ENCODE data around the gene HNRNPLL.
A peak's percentile ranks its signal among the peaks of the same experiment; 100 is the strongest.

The HNRNPLL gene

DNA sequence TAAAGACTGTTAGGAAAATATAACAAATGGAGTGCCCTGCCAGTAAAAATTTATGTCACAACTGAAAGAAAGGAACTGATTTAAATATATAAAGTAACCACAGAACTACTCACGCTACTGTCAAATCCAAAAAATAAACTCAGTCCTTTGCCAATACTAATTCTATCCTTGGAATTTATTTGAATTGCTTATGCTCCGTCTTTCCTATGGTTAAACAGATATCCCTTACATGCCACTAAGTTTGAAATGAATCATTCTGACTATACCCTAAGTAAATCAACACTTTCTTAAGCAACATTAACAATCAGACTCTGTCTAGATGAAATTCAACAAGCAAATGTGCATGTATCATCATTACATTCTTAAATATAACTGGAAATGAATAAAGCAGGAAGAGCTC lies 9.8 kb downstream of the HNRNPLL start:
- no peak for DNase-seq (ENCODE audit: low read depth)

GRCh38 chr2:38591152-38591551 lies 11.6 kb downstream of the HNRNPLL start:
- no peak for DNase-seq (ENCODE audit: low read depth)

- no peak for DNase-seq (ENCODE audit: low read depth)
Observed at GRCh38 chr2:38590053-38590452, 12.7 kb downstream of the HNRNPLL start.

- no peak for DNase-seq (ENCODE audit: low read depth)
Observed at GRCh38 chr2:38586931-38587330, 15.8 kb downstream of the HNRNPLL start.

DNA sequence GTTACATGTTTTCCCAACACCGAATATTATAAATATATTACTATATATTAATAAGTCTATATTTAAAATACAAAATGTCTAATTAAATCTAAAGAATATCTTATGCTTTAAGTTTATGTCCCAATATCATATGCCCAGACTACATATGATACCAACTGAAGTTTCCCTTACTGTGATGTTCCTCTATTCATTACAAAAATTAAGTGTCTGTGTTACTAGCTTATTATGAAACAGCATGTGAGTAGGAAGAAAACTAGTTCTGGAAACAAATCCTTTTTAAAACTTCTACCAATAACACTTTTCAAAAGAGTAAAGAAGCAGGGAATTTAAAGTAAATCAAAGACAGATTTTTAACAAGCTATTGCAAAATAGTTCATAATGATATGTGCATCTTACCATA lies 17.8 kb downstream of the HNRNPLL start:
- DNase-seq (ENCODE audit: low read depth), result no peak

DNA sequence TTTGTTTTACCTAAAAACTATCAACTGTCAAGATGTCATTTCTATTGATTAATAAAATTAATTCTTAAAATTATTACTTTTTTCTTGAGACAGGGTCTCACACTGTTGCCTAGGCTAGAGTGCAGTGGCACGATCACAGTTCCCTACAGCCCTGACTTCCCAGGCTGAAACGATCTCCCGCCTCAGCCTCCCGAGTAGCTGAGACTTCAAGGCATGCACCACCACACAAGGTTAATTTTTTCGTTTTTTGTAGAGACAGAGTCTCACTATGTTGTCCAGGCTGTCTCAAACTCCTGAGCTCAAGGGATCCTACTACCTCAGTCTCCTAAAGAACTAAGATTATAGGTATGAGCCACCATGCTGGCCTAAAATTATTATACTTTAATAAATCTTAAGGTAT lies 18.7 kb downstream of the HNRNPLL start:
- no peak for DNase-seq (ENCODE audit: low read depth)

DNA sequence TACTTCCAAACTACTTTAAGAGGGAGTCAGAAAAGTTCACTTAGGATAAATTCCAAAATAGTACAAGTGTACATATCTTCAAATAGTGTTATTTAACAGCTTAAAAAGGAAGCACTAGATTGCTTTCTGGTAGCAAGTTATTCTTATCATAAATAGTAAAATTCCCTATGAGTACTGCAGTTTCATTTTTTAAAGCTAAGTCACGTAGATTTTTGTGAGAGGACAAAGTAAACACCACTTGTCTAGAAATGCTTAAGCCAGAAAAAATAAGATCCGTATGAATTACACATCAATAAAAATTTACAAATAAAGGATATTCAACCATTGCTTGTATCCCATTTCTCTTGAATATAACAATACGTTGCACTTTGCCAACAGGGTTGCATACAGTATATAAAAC lies 19.2 kb downstream of the HNRNPLL start:
- no peak for DNase-seq (ENCODE audit: low read depth)

DNA sequence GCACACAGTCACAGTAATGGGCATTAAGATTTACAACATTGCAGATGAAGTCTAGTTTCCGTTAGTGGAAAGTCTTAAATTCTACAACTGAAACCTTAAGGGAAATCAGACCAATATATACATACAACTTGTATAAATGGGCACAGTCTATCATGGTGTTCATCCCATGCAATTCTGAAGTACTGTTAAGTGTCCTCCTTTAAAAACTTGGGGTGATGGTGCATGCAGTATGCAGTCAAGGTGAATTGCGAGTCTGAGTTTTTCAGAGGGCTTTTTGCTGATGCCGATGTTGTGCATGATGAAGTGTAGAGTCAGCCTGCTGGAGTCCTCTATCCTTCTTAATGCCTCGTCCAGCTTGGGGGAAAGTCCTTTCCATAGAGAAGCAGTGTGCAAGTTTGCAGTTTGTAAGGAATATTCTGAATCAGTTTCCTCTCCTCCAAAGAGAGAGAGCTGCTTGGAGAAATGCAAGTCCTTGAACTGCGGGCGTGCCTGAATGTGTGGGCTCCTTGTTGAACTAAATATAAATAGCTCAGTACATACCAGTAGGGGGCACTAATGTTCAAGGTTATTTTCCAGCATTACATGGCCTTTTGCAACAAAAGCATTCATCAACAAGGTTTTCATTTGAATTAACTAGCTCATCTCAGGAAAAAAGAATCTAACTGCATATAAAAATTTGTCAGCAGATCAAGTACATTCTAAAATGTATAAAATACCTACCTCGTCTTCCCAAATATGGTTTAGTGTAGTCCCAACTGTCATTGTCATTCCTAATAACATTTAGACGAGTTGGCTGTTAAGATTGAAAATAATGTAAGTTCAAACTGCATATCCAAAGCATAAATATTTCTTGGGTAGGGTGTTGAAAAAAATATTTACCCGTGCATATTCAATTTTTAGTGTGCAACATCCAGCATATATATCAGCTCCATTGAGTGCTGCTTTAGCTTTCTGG lies 21.3 kb downstream of the HNRNPLL start:
- no peak for DNase-seq (ENCODE audit: low read depth)

GRCh38 chr2:38580115-38580636 lies 22.6 kb downstream of the HNRNPLL start:
- no peak for DNase-seq (ENCODE audit: low read depth)

DNA sequence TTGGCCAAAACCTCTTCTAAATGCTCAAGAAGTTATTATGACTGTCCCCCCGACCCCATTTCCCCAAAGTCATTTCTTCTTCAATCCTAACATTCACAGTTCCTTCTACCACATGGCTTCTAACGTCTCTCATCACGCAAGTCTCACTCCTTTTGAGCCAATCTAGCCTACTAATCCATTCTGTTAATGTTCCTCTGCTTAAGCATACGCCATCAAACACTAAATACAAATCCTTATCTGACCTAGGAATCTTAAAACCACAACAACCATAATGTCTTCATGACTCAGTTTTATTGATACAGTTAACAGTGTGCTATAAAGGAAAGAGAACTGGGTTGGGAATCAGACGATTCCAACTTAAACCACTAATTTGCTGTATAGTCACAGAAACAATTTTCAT lies 23.9 kb downstream of the HNRNPLL start:
- DNase-seq (ENCODE audit: low read depth), result no peak

DNA sequence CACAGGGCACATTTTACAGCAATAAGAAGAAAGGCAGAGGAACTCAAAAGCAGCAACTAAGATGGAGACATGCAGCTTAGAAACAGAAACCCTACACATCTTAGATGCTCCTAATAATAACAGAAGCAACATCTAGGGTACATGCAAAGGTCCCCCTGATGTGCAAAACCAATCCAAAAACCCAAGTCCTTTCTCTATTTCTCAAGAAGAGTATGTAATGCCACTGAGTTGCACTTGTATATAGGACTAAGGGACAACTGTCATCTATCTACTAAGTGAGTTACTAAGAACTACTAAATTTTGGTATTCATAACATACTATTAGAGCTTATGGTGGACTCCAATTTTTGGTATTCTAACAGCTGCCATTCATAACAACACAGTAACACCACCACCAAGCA lies 28.4 kb downstream of the HNRNPLL start:
- DNase-seq (ENCODE audit: low read depth), result no peak

DNA sequence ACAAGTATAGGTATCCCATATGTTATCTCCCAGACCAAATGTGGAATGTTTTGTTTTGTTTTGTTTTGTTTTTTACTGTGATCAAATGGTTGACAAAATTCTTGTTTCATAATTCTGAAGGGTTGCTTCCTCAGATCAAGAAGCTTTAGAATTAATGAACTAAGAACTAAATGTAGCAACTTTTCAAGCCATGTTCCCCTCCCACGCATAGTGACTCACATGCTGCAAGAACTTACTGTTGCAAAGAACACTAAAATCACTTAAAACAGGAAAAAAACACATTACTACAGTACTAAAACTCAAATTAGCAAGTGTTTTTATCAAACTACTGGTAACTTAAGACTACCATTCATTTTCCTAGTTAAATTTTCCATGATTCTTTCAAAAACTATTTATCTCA lies 30.6 kb downstream of the HNRNPLL start:
- peak; percentile 37 for DNase-seq (ENCODE audit: low read depth)

GRCh38 chr2:38571193-38571592 lies 31.5 kb downstream of the HNRNPLL start:
- no peak for DNase-seq (ENCODE audit: low read depth)

DNA sequence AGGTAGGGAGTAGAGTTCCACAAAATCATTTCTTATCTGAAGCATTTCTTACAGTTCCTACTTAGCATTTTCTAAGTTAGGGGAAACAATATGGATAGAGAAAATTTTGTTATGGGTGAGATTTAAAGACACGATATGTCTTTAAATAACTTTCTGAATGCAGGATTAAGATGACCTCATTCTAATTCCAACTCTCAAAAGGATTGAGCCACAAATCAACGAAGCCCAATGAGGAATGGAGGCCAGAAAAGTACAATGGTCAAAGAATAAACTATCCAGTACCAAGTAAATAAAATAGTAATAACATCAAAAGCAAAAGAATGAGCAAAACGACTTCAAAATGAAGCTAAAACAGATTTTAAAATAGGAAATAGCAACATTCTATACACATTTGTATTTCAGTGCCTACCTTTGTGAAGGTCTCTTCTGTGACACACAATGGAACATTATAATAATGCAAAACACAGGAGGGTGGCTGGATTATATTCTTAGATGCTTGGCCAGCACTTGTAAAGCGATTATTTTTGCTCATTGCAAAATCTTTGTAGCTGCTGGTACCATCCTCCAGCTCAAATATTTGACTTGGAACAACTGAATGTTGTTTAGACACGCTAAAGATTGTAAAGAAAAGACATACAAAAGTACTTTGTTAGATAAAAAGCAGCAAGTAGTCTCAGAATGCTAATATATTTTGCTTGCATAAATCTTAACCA lies 33.8 kb downstream of the HNRNPLL start:
- DNase-seq (ENCODE audit: low read depth), result no peak

DNA sequence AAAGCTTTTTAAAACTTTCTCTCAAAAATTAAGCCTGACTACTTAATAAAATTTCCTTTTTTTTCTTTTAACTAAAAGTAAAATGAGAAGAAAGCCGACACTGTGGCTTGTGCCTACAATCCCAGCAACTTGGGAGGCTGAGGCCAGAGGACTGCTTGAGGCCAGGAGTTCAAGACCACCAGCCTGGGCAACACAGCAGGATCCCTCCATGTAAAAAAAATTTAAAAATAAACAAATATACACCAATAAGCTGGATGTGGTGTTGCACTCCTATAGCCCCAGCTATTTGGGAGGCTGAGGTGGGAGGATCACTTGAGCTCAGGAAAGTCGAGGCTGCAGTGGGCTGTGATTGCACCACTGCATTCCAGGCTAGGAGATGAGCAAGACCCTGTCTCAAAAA lies 37.4 kb downstream of the HNRNPLL start:
- DNase-seq (ENCODE audit: low read depth), result no peak

- DNase-seq (ENCODE audit: low read depth), result no peak
Observed at GRCh38 chr2:38561691-38562090, 41.0 kb downstream of the HNRNPLL start.

DNA sequence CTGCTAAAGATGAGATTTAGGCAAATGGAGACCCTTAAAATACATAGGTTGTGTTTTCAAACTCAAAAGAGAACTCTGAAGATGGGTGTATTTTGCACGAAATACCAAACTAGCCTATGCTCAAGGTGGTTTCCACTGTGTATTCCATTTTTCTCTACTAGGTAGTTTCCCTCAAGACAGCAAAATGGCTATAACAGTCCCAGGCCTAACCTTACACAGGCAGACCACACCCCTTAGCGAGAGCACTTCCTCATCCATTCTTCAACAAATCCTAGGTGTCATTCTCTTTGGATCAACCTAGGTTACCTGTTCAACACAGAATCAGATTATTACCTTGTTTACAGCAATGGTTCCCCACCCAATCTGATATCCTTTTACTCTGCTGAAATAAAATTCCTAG lies 42.6 kb downstream of the HNRNPLL start:
- no peak for DNase-seq (ENCODE audit: low read depth)

GRCh38 chr2:38557981-38558380 lies 44.7 kb downstream of the HNRNPLL start:
- no peak for DNase-seq (ENCODE audit: low read depth)

DNA sequence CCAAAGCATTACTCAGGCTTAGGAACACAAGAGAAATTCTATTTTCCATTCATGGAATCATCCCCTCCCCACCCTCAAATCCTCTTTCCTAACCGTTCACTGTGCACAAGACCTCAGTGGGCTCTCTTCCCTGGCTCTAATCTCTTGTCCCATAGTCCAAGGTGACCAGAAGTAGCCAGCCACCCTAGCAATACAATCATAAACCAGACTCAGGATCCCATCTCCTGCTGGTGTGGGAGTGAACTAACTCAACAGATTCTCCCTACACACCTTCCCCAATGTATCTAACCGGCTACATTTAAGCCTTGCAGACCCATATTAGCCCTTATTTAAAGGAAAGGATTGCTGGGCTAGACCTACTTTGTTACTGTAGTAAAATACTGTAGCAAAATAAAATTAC lies 45.5 kb downstream of the HNRNPLL start:
- DNase-seq (ENCODE audit: low read depth), result no peak

GRCh38 chr2:38556006-38556801 lies 46.5 kb downstream of the HNRNPLL start:
- DNase-seq (ENCODE audit: low read depth), result no peak

GRCh38 chr2:38554973-38555595 lies 47.6 kb downstream of the HNRNPLL start:
- no peak for DNase-seq (ENCODE audit: low read depth)

DNA sequence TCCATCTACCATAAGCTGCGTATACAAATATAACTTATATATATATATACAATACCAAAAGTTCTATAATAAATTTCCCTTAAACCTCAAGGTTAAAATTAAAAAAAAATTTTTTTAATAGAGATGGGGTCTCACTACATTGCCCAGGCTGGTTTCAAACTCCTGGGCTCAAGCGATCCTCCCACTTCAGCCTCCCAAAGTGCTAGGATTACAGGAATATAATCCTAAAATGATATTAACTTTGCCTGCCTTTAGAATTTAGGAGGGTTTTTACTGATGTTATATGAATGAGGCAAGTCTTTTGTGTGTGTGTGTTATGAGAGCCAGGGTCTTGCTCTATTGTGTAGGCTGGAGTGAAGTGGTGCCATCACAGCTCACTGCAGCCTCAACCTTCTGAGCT lies 49.2 kb downstream of the HNRNPLL start:
- no peak for DNase-seq (ENCODE audit: low read depth)

Data from GM04503 (cell line).